DMS 273 (cell line): Measurements from ENCODE around the gene PLSCR5.

ENCODE experiments used
- DNase-seq: peaks from one replicate; lab custom pipeline; 2025; ENCODE audit not compliant: unreplicated experiment; lab: John Stamatoyannopoulos, UW

The PLSCR5 gene

GRCh38 chr3:146605106-146605505 is at the start of gene PLSCR5:
Gene PLSCR5 (minus strand): TSS chr3:146605346. CDS start chr3:146605212, 134 bp downstream.
- no peak for DNase-seq

GRCh38 chr3:146653978-146654377 is 48.8 kb upstream of the PLSCR5 start:
- DNase-seq, result no peak

GRCh38 chr3:146650691-146651442 is 45.7 kb upstream of the PLSCR5 start:
- DNase-seq, result no peak

DNA sequence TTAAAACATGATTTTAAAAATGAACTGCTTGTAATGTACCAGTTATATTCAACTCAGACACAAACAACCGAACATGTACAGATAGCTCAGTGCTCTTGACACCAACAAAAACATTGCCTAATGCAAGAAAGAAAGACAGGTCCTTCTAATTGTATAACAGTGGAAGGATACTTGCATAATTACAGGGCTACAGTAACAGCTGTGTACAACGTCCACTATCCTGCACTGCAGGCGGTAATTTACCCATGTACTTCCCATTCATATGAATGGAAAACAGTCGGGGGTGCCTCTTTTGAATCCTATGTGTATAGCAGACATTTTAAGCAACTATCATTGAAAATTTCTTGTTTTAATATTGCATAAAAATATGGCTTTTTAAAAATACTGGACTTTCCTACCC is 41.1 kb upstream of the PLSCR5 start:
- DNase-seq, result no peak

DNA sequence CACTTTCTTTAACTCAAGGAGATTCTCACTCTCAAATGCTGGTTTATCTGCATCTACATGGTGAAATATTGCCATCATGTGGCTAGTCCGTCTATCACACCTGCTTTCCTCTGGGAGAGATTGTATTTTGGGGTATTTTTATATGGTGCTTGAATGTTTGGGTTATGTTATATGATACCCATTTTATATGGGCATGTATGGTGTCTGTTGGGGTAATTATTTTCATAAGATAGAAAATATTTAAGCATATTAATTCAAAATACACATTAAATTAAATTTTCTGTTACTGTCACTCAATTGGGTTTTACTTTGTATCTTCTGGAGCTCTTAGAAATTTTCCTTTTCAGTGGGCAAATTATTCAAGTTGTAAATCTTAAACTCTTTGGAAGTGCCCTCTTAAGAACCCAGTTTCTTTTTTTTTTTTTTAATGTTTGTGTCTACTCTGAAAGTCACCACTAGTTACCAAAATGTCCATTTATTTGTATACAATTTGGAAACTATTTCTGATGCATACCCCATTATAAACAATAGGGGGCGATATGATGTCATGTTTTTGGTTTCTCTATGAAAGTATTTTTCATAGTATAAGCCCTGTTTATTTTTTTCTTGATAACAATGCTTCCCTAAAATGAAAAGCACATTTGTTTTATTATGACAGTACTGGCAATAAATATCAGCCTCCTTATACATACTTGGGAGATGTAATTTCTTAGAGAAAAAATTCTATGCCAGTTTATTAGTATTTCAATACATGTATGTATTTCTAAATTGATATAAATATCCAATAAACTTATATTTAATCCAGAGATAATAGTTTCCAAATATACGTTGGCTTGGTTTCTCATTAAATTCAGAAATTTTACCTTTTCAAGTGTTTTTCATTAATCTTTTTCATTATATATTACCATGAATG is 36.1 kb upstream of the PLSCR5 start:
- DNase-seq, result peak; percentile 82

- peak; percentile 83 for DNase-seq
Measured at GRCh38 chr3:146640361-146640760, 35.2 kb upstream of the PLSCR5 start.

GRCh38 chr3:146638718-146639117 is 33.6 kb upstream of the PLSCR5 start:
- no peak for DNase-seq

DNA sequence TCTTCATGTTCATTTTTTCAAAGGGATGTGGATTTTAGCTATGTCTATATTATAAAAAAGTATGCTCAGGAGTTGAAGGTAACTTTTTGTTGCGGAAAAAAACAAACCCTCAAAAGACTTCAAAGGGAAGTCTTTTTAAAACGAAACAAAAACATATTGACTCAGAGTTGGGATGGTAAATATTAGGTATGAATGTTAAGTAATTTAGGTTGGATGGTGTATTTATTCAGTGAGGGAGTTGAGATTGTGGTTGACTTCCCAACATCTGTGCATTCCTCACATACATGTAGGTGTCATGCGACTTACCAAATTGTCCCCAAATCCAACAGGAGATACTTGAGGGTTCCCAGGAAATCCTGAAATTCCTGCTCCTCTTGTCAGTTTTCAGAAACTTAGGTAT is 32.7 kb upstream of the PLSCR5 start:
- no peak for DNase-seq

- no peak for DNase-seq
Measured at GRCh38 chr3:146636881-146637280, 31.7 kb upstream of the PLSCR5 start.

- DNase-seq, result no peak
Measured at GRCh38 chr3:146634346-146634745, 29.2 kb upstream of the PLSCR5 start.

DNA sequence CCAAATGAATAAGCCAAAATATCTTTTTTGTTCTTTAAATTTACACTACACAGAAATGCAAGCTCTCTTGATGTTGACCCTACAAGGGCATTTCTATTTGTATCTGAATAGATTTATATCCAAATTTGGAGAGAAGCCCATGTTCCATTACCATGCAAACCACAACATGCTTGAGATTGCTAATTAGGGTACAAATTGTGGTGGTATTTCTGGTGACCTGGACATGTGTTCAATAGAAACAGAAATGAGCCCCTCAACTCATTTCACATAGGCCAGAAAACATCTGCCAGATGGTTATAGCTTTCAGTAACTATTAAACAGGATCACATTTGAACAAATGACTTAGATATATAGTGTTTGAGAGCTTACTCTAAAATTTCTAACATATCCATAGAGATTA is 23.5 kb upstream of the PLSCR5 start:
- peak; percentile 9 for DNase-seq

DNA sequence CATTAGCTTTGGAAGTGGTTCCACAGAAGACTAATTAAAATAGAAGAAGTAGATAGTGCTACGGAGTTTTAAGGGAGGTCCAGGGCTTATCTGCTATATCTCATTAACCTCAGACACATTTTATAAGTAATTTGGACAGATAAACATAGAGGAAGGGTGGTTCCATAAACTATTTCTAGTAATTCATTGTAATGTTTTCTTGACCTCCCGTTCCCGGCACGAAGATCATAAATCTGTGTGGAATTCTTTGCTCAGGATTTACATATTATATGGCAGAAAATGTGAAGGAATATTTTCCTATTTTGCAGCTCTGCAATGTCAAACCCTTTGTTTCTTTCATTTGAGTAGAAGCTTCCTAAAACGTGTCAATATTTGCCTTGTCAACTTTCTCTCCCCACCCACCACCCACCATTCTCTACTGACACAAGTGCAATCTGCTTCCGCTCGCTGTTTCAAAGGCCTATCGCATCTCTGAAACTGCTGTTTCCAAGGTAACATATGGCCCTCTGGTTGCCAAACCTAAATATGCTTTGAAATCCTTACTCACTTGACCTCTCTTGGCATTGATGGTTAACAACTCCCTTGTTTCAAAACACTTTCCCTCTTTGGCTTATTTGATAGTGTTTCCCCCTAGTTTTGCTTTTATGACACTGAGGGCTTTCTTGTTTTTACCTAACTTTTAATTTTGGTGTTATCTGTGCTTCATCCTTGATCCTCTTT is 21.4 kb upstream of the PLSCR5 start:
- peak; percentile 69 for DNase-seq

DNA sequence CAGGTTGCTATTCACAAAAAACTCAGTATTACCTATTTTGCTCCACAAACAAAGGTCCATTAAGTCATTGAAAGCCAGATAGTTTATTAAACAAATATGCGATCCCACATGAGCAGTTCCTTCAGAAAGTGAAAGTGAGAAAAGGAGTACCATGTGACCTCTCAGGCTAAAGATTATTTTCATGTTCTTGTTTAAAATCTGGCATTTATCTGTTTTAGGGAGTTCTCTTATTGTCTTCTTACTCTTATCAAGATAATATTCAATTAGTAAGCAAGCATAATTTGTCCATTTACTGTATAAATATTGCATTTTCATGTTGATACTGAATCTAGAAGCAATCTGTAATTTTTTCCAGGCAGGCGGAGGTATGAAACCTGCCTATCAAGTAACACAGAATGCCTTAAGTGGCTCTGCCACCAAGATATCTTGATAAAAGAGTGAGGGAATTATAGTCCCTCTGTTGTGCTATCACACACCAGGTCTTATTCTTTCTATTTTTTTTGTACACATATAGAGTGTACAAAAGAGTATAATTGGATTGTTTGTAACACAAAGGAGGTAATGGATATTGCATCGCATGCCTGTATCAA is 20.1 kb upstream of the PLSCR5 start:
- DNase-seq, result no peak

GRCh38 chr3:146621723-146622122 is 16.6 kb upstream of the PLSCR5 start:
- no peak for DNase-seq

DNA sequence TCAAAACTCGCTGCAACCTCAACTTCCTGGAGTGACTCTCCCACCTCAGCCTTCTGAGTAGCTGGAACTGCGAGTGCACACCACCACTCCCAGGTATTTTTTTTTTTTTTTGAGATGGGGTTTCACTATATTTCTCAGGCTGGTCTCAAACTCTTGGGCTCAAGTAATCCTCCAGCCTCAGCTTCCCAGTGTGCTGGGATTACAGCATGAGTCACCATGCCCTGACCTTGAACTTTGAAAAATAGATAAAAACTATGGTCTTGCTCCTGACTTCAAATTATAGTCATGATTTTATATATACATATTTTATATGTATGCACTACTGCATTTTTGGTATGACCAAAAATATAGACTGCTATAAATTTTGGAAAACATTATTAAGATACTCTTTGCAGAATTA is 6.9 kb upstream of the PLSCR5 start:
- DNase-seq, result no peak

DNA sequence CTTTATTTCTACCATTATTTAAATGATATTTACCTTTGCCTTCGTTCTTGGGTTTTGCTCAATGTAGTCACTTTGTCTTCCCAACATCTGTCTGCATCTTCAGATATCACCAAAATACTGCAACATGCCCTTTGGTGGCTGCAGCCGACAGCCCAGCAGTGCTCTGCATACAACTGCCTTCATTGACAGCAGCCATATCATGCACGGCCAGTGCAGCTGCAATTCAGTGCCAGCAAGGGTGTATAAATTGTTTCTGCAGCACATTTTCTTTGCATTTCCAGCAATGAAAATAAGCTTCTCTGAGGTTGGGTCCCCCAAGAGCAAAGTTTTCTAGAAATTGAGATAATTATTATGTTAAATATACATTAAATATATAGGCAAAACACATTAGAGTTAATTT is 6.0 kb upstream of the PLSCR5 start:
- no peak for DNase-seq

DNA sequence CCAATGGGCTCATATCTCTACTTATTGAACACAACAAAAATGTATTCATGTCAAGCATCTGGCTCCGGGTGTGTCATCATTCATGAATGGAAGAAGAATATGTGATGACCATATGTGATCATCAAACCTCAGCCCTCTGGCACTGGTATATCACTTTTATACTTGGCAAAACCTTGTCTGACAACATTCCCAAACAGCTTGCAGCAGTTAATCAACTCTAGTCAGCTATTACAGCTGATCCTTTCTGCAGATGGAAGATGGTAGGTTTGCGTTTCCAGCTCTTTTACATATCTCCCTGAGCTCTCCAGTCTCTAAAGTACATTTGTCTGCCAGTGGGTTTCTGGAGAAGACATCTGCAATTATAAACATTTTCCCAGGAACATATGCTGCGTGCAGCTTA is 6.6 kb downstream of the PLSCR5 start:
- DNase-seq, result peak; percentile 88

DNA sequence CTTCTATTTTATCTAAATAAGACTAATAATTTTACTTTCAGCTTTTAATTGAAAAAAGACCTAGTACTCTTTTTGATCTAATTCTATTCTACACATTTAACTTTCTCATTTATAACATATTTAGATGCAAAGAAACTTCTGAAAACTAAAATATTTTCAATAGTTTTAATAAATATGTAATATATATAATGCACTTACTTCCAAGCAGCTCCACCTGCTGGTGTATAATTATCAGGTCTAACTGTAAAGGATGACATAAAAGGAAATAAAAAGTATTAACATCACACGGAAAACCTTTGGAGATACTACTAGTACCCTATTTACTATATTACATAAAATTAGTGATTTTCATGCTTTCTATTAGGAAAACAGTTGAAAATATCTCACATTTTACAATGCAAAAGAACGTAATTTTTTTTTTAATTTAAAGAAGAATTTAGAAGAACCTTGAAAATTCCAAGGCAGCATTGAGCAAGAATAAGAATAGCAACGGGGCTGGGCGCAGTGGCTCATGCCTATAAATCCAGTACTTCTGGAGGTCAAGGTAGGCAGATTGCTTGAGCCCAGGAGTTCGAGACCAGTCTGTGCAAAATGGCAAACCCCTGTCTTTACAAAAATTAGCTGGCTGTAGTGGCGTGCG is 10.2 kb downstream of the PLSCR5 start:
- peak; percentile 47 for DNase-seq

GRCh38 chr3:146593776-146594175 is 11.4 kb downstream of the PLSCR5 start:
- no peak for DNase-seq

GRCh38 chr3:146590521-146590920 is 14.6 kb downstream of the PLSCR5 start:
- DNase-seq, result no peak
